ENCODE results near the gene HMGN2. TPM values are rescaled to one million over a fixed set of nuclear protein-coding genes. Genes with fewer than 3 reads are reported as not detected.
A peak's percentile ranks its signal among the peaks of the same experiment; 100 is the strongest.

The HMGN2 gene
- total RNA-seq, 1 experiment from 2014 or later: 414 TPM

GRCh38 chr1:26474818-26475217, 2.6 kb downstream of the HMGN2 start (continued):
- TF ChIP-seq AR (CRISPR knock-in tag; IDR thresholded peaks at IDR 0.05) (no peak), PRRX2 (CRISPR knock-in tag; IDR thresholded peaks at IDR 0.05) (no peak)

GRCh38 chr1:26475989-26476388, 3.7 kb downstream of the HMGN2 start:
- POLR2A ChIA-PET: no interaction called here
- no peak for ATAC-seq
- Mint-ChIP-seq H3K27ac (peak overlapping the region; percentile 82; the same call in 1 of the 2 replicates), H3K4me3 (no peak overlapping the region), H3K9me3 (no peaks in the 10 kb centered on the region), H3K27me3 (ENCODE audit: low read depth) (no peaks in the 10 kb centered on the region), H3K4me1 (peaks cover 17% of the 10 kb centered on the region), H3K36me3 (peaks cover 48% of the 10 kb centered on the region)
- TF ChIP-seq USF2 (CRISPR knock-in tag; IDR thresholded peaks at IDR 0.05): no peak
- 0 out of 2 replicates have a peak, but pooled peaks have one; percentile 34 for TF ChIP-seq EMX1 (CRISPR knock-in tag; IDR thresholded peaks at IDR 0.05)
- CTCF ChIA-PET: no interaction called here
- no peak for DNase-seq (ENCODE audit: low spot score)

- H3K4me1 Mint-ChIP-seq: peaks cover 11% of the 10 kb centered on the region
- no peak for TF ChIP-seq NFYB (CRISPR knock-in tag; conservative IDR thresholded peaks at IDR 0.05; ENCODE audit: low read depth)
- 0 out of 2 replicates have a peak, but pooled peaks have one; percentile 32 for TF ChIP-seq NFATC4 (CRISPR knock-in tag; IDR thresholded peaks at IDR 0.05)
- no peak for TF ChIP-seq AFF4 (CRISPR knock-in tag; IDR thresholded peaks at IDR 0.05; ENCODE audit: borderline replicate concordance)
- TF ChIP-seq ZNF416 (CRISPR knock-in tag; IDR thresholded peaks at IDR 0.05): no peak
- TF ChIP-seq TP53 (CRISPR knock-in tag; IDR thresholded peaks at IDR 0.05): no peak
- TF ChIP-seq KAT7 (CRISPR knock-in tag; IDR thresholded peaks at IDR 0.05; ENCODE audit: borderline replicate concordance): no peak
- TF ChIP-seq ZNF263 (CRISPR knock-in tag; IDR thresholded peaks at IDR 0.05; ENCODE audit: low read depth): no peak
- peak overlapping the region; percentile 82; the same call in 1 of the 2 replicates for H3K27ac Mint-ChIP-seq
- H3K27me3 Mint-ChIP-seq (ENCODE audit: low read depth): no peaks in the 10 kb centered on the region
- CTCF ChIA-PET: no interaction called here
- H3K36me3 Mint-ChIP-seq: peaks cover 48% of the 10 kb centered on the region
- H3K4me3 Mint-ChIP-seq: no peak overlapping the region
- no peak for DNase-seq (ENCODE audit: low spot score)
- POLR2A ChIA-PET: interaction anchor here (1.2 kb wide), 1 partner anchor 14 kb away, joined by 3 read pairs; no protein-coding TSS in a partner anchor
- no peak for ATAC-seq
- no peaks in the 10 kb centered on the region for H3K9me3 Mint-ChIP-seq
These were observed 4.7 kb downstream of the HMGN2 start for GRCh38 chr1:26476958-26477357.

GRCh38 chr1:26477446-26478152, 5.4 kb downstream of the HMGN2 start:
- Mint-ChIP-seq H3K9me3 (no peaks in the 10 kb centered on the region), H3K36me3 (peaks cover 48% of the 10 kb centered on the region), H3K27ac (peak overlapping the region; percentile 41), H3K4me1 (peaks cover 11% of the 10 kb centered on the region), H3K27me3 (ENCODE audit: low read depth) (no peaks in the 10 kb centered on the region), H3K4me3 (no peak overlapping the region)
- ATAC-seq (peak; percentile 8; the same call in 1 of the 2 replicates), DNase-seq (ENCODE audit: low spot score) (no peak)
- POLR2A ChIA-PET: interaction anchor here (1.2 kb wide), 1 partner anchor 13 kb away, joined by 3 read pairs; no protein-coding TSS in a partner anchor
- CTCF ChIA-PET: no interaction called here
- no peak for TF ChIP-seq PRDM15 (CRISPR knock-in tag; IDR thresholded peaks at IDR 0.05)
- 0 out of 2 replicates have a peak, but pooled peaks have one; percentile 27 for TF ChIP-seq GTF2I (CRISPR knock-in tag; conservative IDR thresholded peaks at IDR 0.05)
- TF ChIP-seq ZNF263 (CRISPR knock-in tag; IDR thresholded peaks at IDR 0.05; ENCODE audit: low read depth): no peak

Measured in WTC11 (cell line).